Activated effector memory CD4-positive, alpha-beta T cell treated with anti-CD3 and anti-CD28 coated beads, Interleukin-2, amount 50 U/mL, for 16 hours (primary cell): ENCODE measurements around the gene TAOK3.

Experiments used
- DNase-seq: peaks from one replicate; pipeline ENCODE4 v3.0.0-alpha.2; 2020

Gene TAOK3

GRCh38 chr12:118126119-118126757, 246.5 kb downstream of the TAOK3 start:
- no peak for DNase-seq

GRCh38 chr12:118125743-118126118, 247.0 kb downstream of the TAOK3 start:
- DNase-seq, result no peak

GRCh38 chr12:118124333-118124874, 248.3 kb downstream of the TAOK3 start:
- no peak for DNase-seq

- DNase-seq, result no peak
Observed at GRCh38 chr12:118122264-118122663, 250.4 kb downstream of the TAOK3 start.

- peak; percentile 87 for DNase-seq
Observed at GRCh38 chr12:118120579-118121363, 251.9 kb downstream of the TAOK3 start.

GRCh38 chr12:118119449-118119879, 253.2 kb downstream of the TAOK3 start:
- DNase-seq, result no peak

GRCh38 chr12:118109088-118109487, 263.6 kb downstream of the TAOK3 start:
- no peak for DNase-seq

GRCh38 chr12:118107694-118108093, 265.0 kb downstream of the TAOK3 start:
- DNase-seq, result no peak

GRCh38 chr12:118107011-118107410, 265.7 kb downstream of the TAOK3 start:
- no peak for DNase-seq

- DNase-seq, result peak; percentile 67
Observed at GRCh38 chr12:118103601-118104382, 268.9 kb downstream of the TAOK3 start, which contains the start of gene VSIG10. Gene VSIG10 (minus strand): TSS chr12:118104011. CDS start chr12:118103671, 340 bp downstream.

- DNase-seq, result peak; percentile 63
Observed at GRCh38 chr12:118103201-118103600, 269.5 kb downstream of the TAOK3 start.

GRCh38 chr12:118102609-118103008, 270.1 kb downstream of the TAOK3 start:
- DNase-seq, result no peak

- DNase-seq, result no peak
Observed at GRCh38 chr12:118102070-118102469, 270.6 kb downstream of the TAOK3 start.

- DNase-seq, result no peak
Observed at GRCh38 chr12:118101051-118101450, 271.7 kb downstream of the TAOK3 start.
